HTR-8/SVneo (cell line): ENCODE data around the gene ZNF277.
"Not testable (repeated sequence)": the region's sequence is repeated elsewhere in the genome, so short reads cannot be mapped to it uniquely, and the experiment has no call there.

Source experiments
- DNase-seq: peaks from one replicate; pipeline ENCODE4 v3.0.0; 2011; ENCODE audit warnings: low spot score, mixed read lengths; ENCODE audit not compliant: insufficient read length
- FAIRE-seq: peaks from 2 replicates; lab custom pipeline; 2011; peaks lifted over from hg19 to GRCh38; lab: Jason Lieb, UNC

Gene ZNF277

GRCh38 chr7:112248598-112248997, 42.1 kb downstream of the ZNF277 start:
- no peak for FAIRE-seq
- DNase-seq: no peak

GRCh38 chr7:112249967-112250366, 43.5 kb downstream of the ZNF277 start:
- not testable (repeated sequence) for FAIRE-seq, DNase-seq

GRCh38 chr7:112252141-112252540, 45.6 kb downstream of the ZNF277 start:
- FAIRE-seq: no peak
- no peak for DNase-seq

- DNase-seq: no peak
- no peak for FAIRE-seq
Observed at GRCh38 chr7:112252691-112253090, 46.2 kb downstream of the ZNF277 start.

GRCh38 chr7:112254156-112254555, 47.7 kb downstream of the ZNF277 start:
- DNase-seq: no peak
- FAIRE-seq: no peak

GRCh38 chr7:112254709-112255387, 48.4 kb downstream of the ZNF277 start:
- FAIRE-seq (no peak), DNase-seq (no peak)

GRCh38 chr7:112255388-112255720, 48.9 kb downstream of the ZNF277 start:
- FAIRE-seq: no peak

GRCh38 chr7:112257073-112257472, 50.6 kb downstream of the ZNF277 start:
- FAIRE-seq (no peak), DNase-seq (no peak)

More at GRCh38 chr7:112255388-112255720, 48.9 kb downstream of the ZNF277 start:
- DNase-seq: no peak

- FAIRE-seq (no peak), DNase-seq (no peak)
Observed at GRCh38 chr7:112260911-112261310, 54.4 kb downstream of the ZNF277 start.

- DNase-seq (no peak), FAIRE-seq (no peak)
Observed at GRCh38 chr7:112262036-112262435, 55.5 kb downstream of the ZNF277 start.

- FAIRE-seq (no peak), DNase-seq (no peak)
Observed at GRCh38 chr7:112262855-112263487, 56.5 kb downstream of the ZNF277 start.

- DNase-seq (no peak), FAIRE-seq (no peak)
Observed at GRCh38 chr7:112263519-112263918, 57.0 kb downstream of the ZNF277 start.

- DNase-seq (no peak), FAIRE-seq (no peak)
Observed at GRCh38 chr7:112266141-112266540, 59.6 kb downstream of the ZNF277 start.

- FAIRE-seq (no peak), DNase-seq (no peak)
Observed at GRCh38 chr7:112266595-112267270, 60.2 kb downstream of the ZNF277 start.

GRCh38 chr7:112267944-112268691, 61.6 kb downstream of the ZNF277 start:
- FAIRE-seq (no peak), DNase-seq (no peak)

GRCh38 chr7:112271162-112271561, 64.7 kb downstream of the ZNF277 start:
- no peak for DNase-seq
- FAIRE-seq: no peak

- FAIRE-seq: no peak
- no peak for DNase-seq
Observed at GRCh38 chr7:112272921-112273561, 66.5 kb downstream of the ZNF277 start.

- no peak for FAIRE-seq
- DNase-seq: no peak
Observed at GRCh38 chr7:112279042-112279441, 72.5 kb downstream of the ZNF277 start.

- FAIRE-seq (no peak), DNase-seq (no peak)
Observed at GRCh38 chr7:112280267-112280666, 73.8 kb downstream of the ZNF277 start.

GRCh38 chr7:112282476-112283188, 76.1 kb downstream of the ZNF277 start:
- FAIRE-seq (no peak), DNase-seq (no peak)
